GM19395 (cell line): ENCODE measurements around the gene ALG12.

ENCODE experiments used
- ATAC-seq: cut with Tn5 transposase; IDR thresholded peaks from one replicate; pipeline ENCODE4 v1.9.1; 2021; ENCODE audit warnings: mild to moderate bottlenecking, moderate library complexity; ENCODE audit not compliant: unreplicated experiment

Gene ALG12

GRCh38 chr22:49958366-49958921 lies 40.2 kb upstream of the ALG12 start:
- ATAC-seq: no peak

GRCh38 chr22:49957826-49958365 lies 39.7 kb upstream of the ALG12 start:
- no peak for ATAC-seq

- ATAC-seq: no peak
Observed at GRCh38 chr22:49956914-49957825, 38.9 kb upstream of the ALG12 start.

- ATAC-seq: no peak
Observed at GRCh38 chr22:49956418-49956770, 38.2 kb upstream of the ALG12 start.

- no peak for ATAC-seq
Observed at GRCh38 chr22:49955581-49956417, 37.6 kb upstream of the ALG12 start.

GRCh38 chr22:49954991-49955580 lies 36.8 kb upstream of the ALG12 start:
- no peak for ATAC-seq

- no peak for ATAC-seq
Observed at GRCh38 chr22:49954354-49954753, 36.1 kb upstream of the ALG12 start.

GRCh38 chr22:49953680-49954344 lies 35.6 kb upstream of the ALG12 start:
- no peak for ATAC-seq

- ATAC-seq: no peak
Observed at GRCh38 chr22:49953027-49953679, 34.9 kb upstream of the ALG12 start.

GRCh38 chr22:49951986-49952896 lies 34.0 kb upstream of the ALG12 start:
- ATAC-seq: no peak

- ATAC-seq: no peak
Observed at GRCh38 chr22:49951678-49951985, 33.4 kb upstream of the ALG12 start.

GRCh38 chr22:49951000-49951677 lies 32.9 kb upstream of the ALG12 start:
- no peak for ATAC-seq

GRCh38 chr22:49950396-49950994 lies 32.3 kb upstream of the ALG12 start:
- ATAC-seq: no peak

- ATAC-seq: no peak
Observed at GRCh38 chr22:49949914-49950292, 31.7 kb upstream of the ALG12 start.

GRCh38 chr22:49948958-49949913 lies 31.0 kb upstream of the ALG12 start:
- ATAC-seq: no peak

GRCh38 chr22:49948116-49948957 lies 30.1 kb upstream of the ALG12 start:
- no peak for ATAC-seq
